Amniotic epithelial cell (primary cell): ENCODE measurements around the gene NRSN2.
A peak's percentile ranks its signal among the peaks of the same experiment; 100 is the strongest.

Source experiments
- DNase-seq: peaks from one replicate; pipeline ENCODE4 v3.0.0-alpha.2; 2010; ENCODE audit warnings: low read depth

Gene NRSN2

GRCh38 chr20:397432-398237 is 50.7 kb downstream of the NRSN2 start:
- no peak for DNase-seq

- DNase-seq, result no peak
Observed at GRCh38 chr20:399182-399707, 52.3 kb downstream of the NRSN2 start.

- DNase-seq, result no peak
Observed at GRCh38 chr20:400128-400453, 53.2 kb downstream of the NRSN2 start.

- no peak for DNase-seq
Observed at GRCh38 chr20:400454-401275, 53.8 kb downstream of the NRSN2 start.

- peak; percentile 52 for DNase-seq
Observed at GRCh38 chr20:401682-402495, 55.0 kb downstream of the NRSN2 start.

GRCh38 chr20:402496-402885 is 55.6 kb downstream of the NRSN2 start:
- no peak for DNase-seq

GRCh38 chr20:402898-403581 is 56.1 kb downstream of the NRSN2 start:
- DNase-seq, result no peak

- no peak for DNase-seq
Observed at GRCh38 chr20:403582-403957, 56.7 kb downstream of the NRSN2 start.

- DNase-seq, result no peak
Observed at GRCh38 chr20:404088-404487, 57.2 kb downstream of the NRSN2 start.
